HCT116 (cell line): ENCODE results near the gene TOPBP1. TPM values are rescaled to one million over a fixed set of nuclear protein-coding genes. Genes with fewer than 3 reads are reported as not detected.
A peak's percentile ranks its signal among the peaks of the same experiment; 100 is the strongest.

Experiments used
- ATAC-seq: fragments of 200-7000 bp; cut with Tn5 transposase; 2 replicates; pipeline ENCODE4 v1.9.1; 2020; ENCODE audit warnings: mild to moderate bottlenecking, moderate library complexity
- BruUV-seq: library from RNA; stranded (reverse); fragments of 400-500 nt; replicated peaks from 2 replicates; lab custom pipeline; 2021; lab: Mats Ljungman, UMichigan
- CTCF ChIA-PET: fragments of 300-600 bp; sonication (Branson Sonifier 250); formaldehyde crosslinking; loops from one replicate; lab custom pipeline; 2021; ENCODE audit warnings: antibody characterized with exemption; lab: Charles Lee
- POLR2A ChIA-PET: fragments of 300-600, 350-600 bp; sonication (Branson Sonifier 250); formaldehyde crosslinking; loops from one replicate; lab custom pipeline; 2021; ENCODE audit warnings: antibody characterized with exemption; lab: Charles Lee
- RAD21 ChIA-PET, 2 experiments: fragments of 300-600 bp; sonication (Branson Sonifier 250); formaldehyde crosslinking; loops; one replicate each; lab custom pipeline; 2023; ENCODE audit warnings: low total read pairs in 2 of 2; ENCODE audit not compliant: uncharacterized antibody in 2 of 2, unreplicated experiment in 2 of 2, low non-redundant PET in 1 of 2; lab: Charles Lee
- DNase-seq: peaks from one replicate; pipeline ENCODE4 v3.0.0-alpha.2; 2010; ENCODE audit warnings: low read depth, low spot score
- H2AFZ ChIP-seq: fragments of 200-600 bp; shearing (Covaris generic), sonication (generic); 2 replicates; pipeline ENCODE4 v1.6.1; 2017; ENCODE audit warnings: low read depth, mixed run types, mixed read lengths, antibody characterized with exemption, low read length; ENCODE audit not compliant: poor library complexity, severe bottlenecking
- H3K27ac ChIP-seq: 2 replicates; pipeline ENCODE4 v1.5.1; 2012; ENCODE audit warnings: low read depth, low read length
- H3K27me3 ChIP-seq: fragments of 200-600 bp; sonication (generic); 2 replicates; pipeline ENCODE4 v1.6.1; 2016; ENCODE audit warnings: mixed run types, low read length, mixed read lengths; ENCODE audit not compliant: insufficient read depth
- H3K36me3 ChIP-seq, 2 experiments: fragments of 200-500 bp in 1 of 2; fragments of 200-600 bp in 1 of 2; sonication (Bioruptor generic) in 1 of 2; sonication (generic) in 1 of 2; 2 replicates each; pipeline versions ENCODE4 v1.5.1 to v1.6.1; 2014 to 2016; ENCODE audit warnings: low read length in 2 of 2, inconsistent platforms in 1 of 2, mixed read lengths in 1 of 2, mixed run types in 1 of 2; ENCODE audit not compliant: insufficient read depth in 2 of 2, control insufficient read depth in 1 of 2
- H3K4me1 ChIP-seq, 2 experiments: fragments of 200-600 bp in 1 of 2; sonication (generic) in 1 of 2; 2 replicates each; pipeline versions ENCODE4 v1.5.1 to v1.6.1; 2012 to 2017; ENCODE audit warnings: low read length in 2 of 2, inconsistent platforms in 1 of 2, mild to moderate bottlenecking in 1 of 2, mixed read lengths in 1 of 2, mixed run types in 1 of 2, moderate library complexity in 1 of 2; ENCODE audit not compliant: insufficient read depth in 2 of 2, control insufficient read depth in 1 of 2
- H3K4me2 ChIP-seq: fragments of 200-600 bp; sonication (generic); 2 replicates; pipeline ENCODE4 v1.6.1; 2017; ENCODE audit warnings: mixed run types, low read length, mixed read lengths
- H3K4me3 ChIP-seq, 2 experiments: fragments of 200-600 bp in 1 of 2; sonication (generic) in 1 of 2; replicated peaks in 1 of 2; 2 replicates each; pipeline ENCODE4 v1.5.1; 2011 to 2016; ENCODE audit warnings: low read length in 2 of 2, control low read depth in 1 of 2, low read depth in 1 of 2, mild to moderate bottlenecking in 1 of 2, mixed read lengths in 1 of 2, mixed run types in 1 of 2
- H3K79me2 ChIP-seq: fragments of 200-600 bp; sonication (generic); 2 replicates; pipeline ENCODE4 v1.6.1; 2017; ENCODE audit warnings: mild to moderate bottlenecking, mixed run types, low read length, moderate library complexity, mixed read lengths; ENCODE audit not compliant: insufficient read depth
- H3K9ac ChIP-seq: fragments of 200-600 bp; sonication (generic); 2 replicates; pipeline ENCODE4 v1.6.1; 2016; ENCODE audit warnings: low read length, mixed read lengths
- H3K9me2 ChIP-seq: fragments of 200-600 bp; sonication (generic), shearing (Covaris generic); 2 replicates; pipeline ENCODE4 v1.6.1; 2017; ENCODE audit warnings: mixed run types, mild to moderate bottlenecking, moderate library complexity; ENCODE audit not compliant: insufficient read depth
- H3K9me3 ChIP-seq, 2 experiments: fragments of 200-500 bp in 1 of 2; fragments of 200-600 bp in 1 of 2; sonication (Bioruptor generic) in 1 of 2; sonication (generic) in 1 of 2; 2 replicates each; pipeline ENCODE4 v1.6.1; 2014 to 2017; ENCODE audit warnings: low read length in 2 of 2, mixed read lengths in 2 of 2, inconsistent platforms in 1 of 2, low read depth in 1 of 2, mild to moderate bottlenecking in 1 of 2, mixed run types in 1 of 2, moderate library complexity in 1 of 2; ENCODE audit not compliant: control insufficient read depth in 1 of 2, insufficient read depth in 1 of 2
- H4K20me1 ChIP-seq: fragments of 200-600 bp; sonication (generic), shearing (Covaris generic); 2 replicates; pipeline ENCODE4 v1.6.1; 2017; ENCODE audit warnings: mixed run types, mild to moderate bottlenecking, moderate library complexity; ENCODE audit not compliant: insufficient read depth
- CBX3 ChIP-seq: IDR thresholded peaks from 2 replicates; pipeline ENCODE4 v1.6.1; 2012; ENCODE audit warnings: low read depth
- CTCF ChIP-seq, 3 experiments: fragments of 200-600 bp in 1 of 3; sonication (generic) in 1 of 3; IDR thresholded peaks in 2 of 3; conservative IDR thresholded peaks in 1 of 3; 2 replicates each; pipeline ENCODE4 v1.5.1; 2012 to 2017; ENCODE audit warnings: low read depth in 2 of 3, low read length in 2 of 3, antibody characterized with exemption in 1 of 3, borderline replicate concordance in 1 of 3, control low read depth in 1 of 3, mild to moderate bottlenecking in 1 of 3, mixed read lengths in 1 of 3, mixed run types in 1 of 3, moderate library complexity in 1 of 3; ENCODE audit not compliant: insufficient read depth in 1 of 3
- EGR1 ChIP-seq: IDR thresholded peaks from 2 replicates; pipeline ENCODE4 v1.6.1; 2012; ENCODE audit warnings: low read depth
- EZH2 ChIP-seq: fragments of 200-600 bp; sonication (generic); IDR thresholded peaks from 2 replicates; pipeline ENCODE4 v1.6.1; 2017; ENCODE audit warnings: antibody characterized with exemption, mixed run types
- EZH2phosphoT487 ChIP-seq: fragments of 200-600 bp; IDR thresholded peaks from 2 replicates; pipeline ENCODE4 v1.6.1; 2018; ENCODE audit warnings: antibody characterized with exemption, borderline replicate concordance
- JUND ChIP-seq: IDR thresholded peaks from 2 replicates; pipeline ENCODE4 v1.6.1; 2012
- MAX ChIP-seq: IDR thresholded peaks from 2 replicates; pipeline ENCODE4 v1.6.1; 2012
- POLR2A ChIP-seq: IDR thresholded peaks from 2 replicates; pipeline ENCODE4 v1.7.0; 2011; ENCODE audit warnings: borderline replicate concordance; ENCODE audit not compliant: insufficient read depth, insufficient read length; ENCODE audit errors: extremely low read depth
- POLR2AphosphoS5 ChIP-seq: IDR thresholded peaks from 2 replicates; pipeline ENCODE4 v1.6.1; 2011; ENCODE audit warnings: mild to moderate bottlenecking, low read depth, low read length, moderate library complexity
- RAD21 ChIP-seq: IDR thresholded peaks from 2 replicates; pipeline ENCODE4 v1.6.1; 2012; ENCODE audit warnings: low read depth, mild to moderate bottlenecking
- REST ChIP-seq: IDR thresholded peaks from 2 replicates; pipeline ENCODE4 v1.6.1; 2012; ENCODE audit warnings: low read depth
- SIN3A ChIP-seq: IDR thresholded peaks from 2 replicates; pipeline ENCODE4 v1.6.1; 2012; ENCODE audit warnings: low read depth
- SP1 ChIP-seq: IDR thresholded peaks from 2 replicates; pipeline ENCODE4 v1.6.1; 2012; ENCODE audit warnings: low read depth
- SRF ChIP-seq: IDR thresholded peaks from 2 replicates; pipeline ENCODE4 v1.6.1; 2012; ENCODE audit warnings: low read depth
- TCF7L2 ChIP-seq: IDR thresholded peaks from 2 replicates; pipeline ENCODE4 v1.7.0; 2011; ENCODE audit warnings: borderline replicate concordance, inconsistent platforms; ENCODE audit not compliant: insufficient read depth, insufficient read length; ENCODE audit errors: extremely low read depth
- ZBTB33 ChIP-seq: IDR thresholded peaks from 2 replicates; pipeline ENCODE4 v1.6.1; 2011; ENCODE audit warnings: mild to moderate bottlenecking, low read length, moderate library complexity; ENCODE audit not compliant: insufficient replicate concordance; ENCODE audit errors: extremely low read depth
- intact Hi-C: fragments of 100-400 bp; cut with micrococcal nuclease; formaldehyde crosslinking; loops from 2 replicates; pipeline ENCODE4 v1.10.0; 2022
- total RNA-seq: library from RNA; stranded (reverse); gene quantifications from one replicate; pipeline ENCODE4 v1.2.1, GENCODE V29; 2021; ENCODE audit not compliant: unreplicated experiment

The TOPBP1 gene
- total RNA-seq, 1 experiment from 2014 or later = 42.2 TPM

- Histone ChIP-seq H3K9me2 (no peaks in the 10 kb centered on the region), H2AFZ (no peak overlapping the region), H3K36me3 (peaks cover 29 to 43% of the 10 kb centered on the region in 2 experiments), H3K27me3 (no peaks in the 10 kb centered on the region), H3K9ac (no peak overlapping the region), H3K4me2 (peak overlapping the region; percentile 73; the same call in 1 of the 2 replicates), H3K79me2 (peaks cover 69% of the 10 kb centered on the region), H3K27ac (no peak overlapping the region), H4K20me1 (peaks cover 38% of the 10 kb centered on the region), H3K4me1 (peaks cover 14 to 39% of the 10 kb centered on the region in 2 experiments), H3K4me3 (no peak overlapping the region), H3K9me3 (no peaks in the 10 kb centered on the region)
- CTCF ChIA-PET = no interaction called here
- no peak for TF ChIP-seq JUND
- TF ChIP-seq EZH2phosphoT487 = no peak
- no peak for TF ChIP-seq POLR2AphosphoS5
- no peak for TF ChIP-seq SP1
- TF ChIP-seq EGR1 = no peak
- TF ChIP-seq POLR2A = no peak
- TF ChIP-seq EZH2 = no peak
- TF ChIP-seq ZBTB33 = no peak
- TF ChIP-seq RAD21 = no peak
- no peak for TF ChIP-seq MAX
- no peak for TF ChIP-seq SIN3A
- TF ChIP-seq REST = no peak
- TF ChIP-seq CTCF (IDR thresholded peaks at IDR 0.05 in 2 of 3, conservative IDR thresholded peaks at IDR 0.05 in 1 of 3; ENCODE audit: borderline replicate concordance in 1 of 3, insufficient read depth in 1 of 3, low read depth in 2 of 3, low read length in 2 of 3) = no peak
- no peak for TF ChIP-seq CBX3
- TF ChIP-seq SRF = no peak
- no peak for TF ChIP-seq TCF7L2
- RAD21 ChIA-PET = no interaction called here
- BruUV-seq = no TSS peak
- POLR2A ChIA-PET = no interaction called here
- ATAC-seq (no peak), DNase-seq (no peak)
- intact Hi-C loops = loop anchor here (5.0 kb wide), 1 partner anchor 844 kb away; no protein-coding TSS in a partner anchor
These were observed 85.6 kb downstream of the TOPBP1 start for GRCh38 chr3:133576169-133576568.
